Activated CD8-positive, alpha-beta memory T cell treated with anti-CD3 and anti-CD28 coated beads, Interleukin-2, amount 50 U/mL, for 1 hour (primary cell): ENCODE results near the gene CAMK2A.
"Not testable (repeated sequence)": the region's sequence is repeated elsewhere in the genome, so short reads cannot be mapped to it uniquely, and the experiment has no call there.

ENCODE experiments used
- DNase-seq: peaks from one replicate; pipeline ENCODE4 v3.0.0-alpha.2; 2020; ENCODE audit errors: extremely low read depth

The CAMK2A gene

GRCh38 chr5:150254774-150255173 is 34.8 kb downstream of the CAMK2A start:
- no peak for DNase-seq

- no peak for DNase-seq
Measured at GRCh38 chr5:150254363-150254762, 35.2 kb downstream of the CAMK2A start.

- no peak for DNase-seq
Measured at GRCh38 chr5:150253416-150254208, 36.0 kb downstream of the CAMK2A start.

- DNase-seq: no peak
Measured at GRCh38 chr5:150252489-150252888, 37.1 kb downstream of the CAMK2A start.

GRCh38 chr5:150251504-150251903 is 38.1 kb downstream of the CAMK2A start:
- no peak for DNase-seq

- DNase-seq: no peak
Measured at GRCh38 chr5:150249744-150250143, 39.8 kb downstream of the CAMK2A start.

- no peak for DNase-seq
Measured at GRCh38 chr5:150248946-150249345, 40.6 kb downstream of the CAMK2A start.

GRCh38 chr5:150248493-150248892 is 41.1 kb downstream of the CAMK2A start:
- not testable (repeated sequence) for DNase-seq

- DNase-seq: no peak
Measured at GRCh38 chr5:150247726-150248125, 41.8 kb downstream of the CAMK2A start.

GRCh38 chr5:150246835-150247234 is 42.7 kb downstream of the CAMK2A start:
- no peak for DNase-seq

- no peak for DNase-seq
Measured at GRCh38 chr5:150246429-150246828, 43.1 kb downstream of the CAMK2A start.

- no peak for DNase-seq
Measured at GRCh38 chr5:150245808-150246207, 43.8 kb downstream of the CAMK2A start.

GRCh38 chr5:150245111-150245789 is 44.3 kb downstream of the CAMK2A start:
- DNase-seq: no peak

GRCh38 chr5:150244209-150244608 is 45.4 kb downstream of the CAMK2A start:
- DNase-seq: no peak

- DNase-seq: no peak
Measured at GRCh38 chr5:150243590-150243989, 46.0 kb downstream of the CAMK2A start.

- DNase-seq: no peak
Measured at GRCh38 chr5:150242251-150242894, 47.2 kb downstream of the CAMK2A start.

GRCh38 chr5:150241298-150242160 is 48.0 kb downstream of the CAMK2A start:
- no peak for DNase-seq

GRCh38 chr5:150239794-150240122 is 49.8 kb downstream of the CAMK2A start:
- DNase-seq: no peak

- no peak for DNase-seq
Measured at GRCh38 chr5:150239099-150239793, 50.3 kb downstream of the CAMK2A start.

- DNase-seq: no peak
Measured at GRCh38 chr5:150238646-150239045, 50.9 kb downstream of the CAMK2A start.

GRCh38 chr5:150236981-150237754 is 52.4 kb downstream of the CAMK2A start:
- no peak for DNase-seq
